SK-N-MC (cell line): Measurements from ENCODE around the gene CD81.

Experiments
- EZH2 ChIP-seq: fragments of 200-600 bp; sonication (generic); IDR thresholded peaks from one replicate; pipeline ENCODE4 v1.6.1; 2017; ENCODE audit warnings: antibody characterized with exemption
- POLR2AphosphoS5 ChIP-seq: IDR thresholded peaks from 2 replicates; pipeline ENCODE4 v1.6.1; 2012; ENCODE audit warnings: mild to moderate bottlenecking, low read depth, low read length, borderline replicate concordance

DNA sequence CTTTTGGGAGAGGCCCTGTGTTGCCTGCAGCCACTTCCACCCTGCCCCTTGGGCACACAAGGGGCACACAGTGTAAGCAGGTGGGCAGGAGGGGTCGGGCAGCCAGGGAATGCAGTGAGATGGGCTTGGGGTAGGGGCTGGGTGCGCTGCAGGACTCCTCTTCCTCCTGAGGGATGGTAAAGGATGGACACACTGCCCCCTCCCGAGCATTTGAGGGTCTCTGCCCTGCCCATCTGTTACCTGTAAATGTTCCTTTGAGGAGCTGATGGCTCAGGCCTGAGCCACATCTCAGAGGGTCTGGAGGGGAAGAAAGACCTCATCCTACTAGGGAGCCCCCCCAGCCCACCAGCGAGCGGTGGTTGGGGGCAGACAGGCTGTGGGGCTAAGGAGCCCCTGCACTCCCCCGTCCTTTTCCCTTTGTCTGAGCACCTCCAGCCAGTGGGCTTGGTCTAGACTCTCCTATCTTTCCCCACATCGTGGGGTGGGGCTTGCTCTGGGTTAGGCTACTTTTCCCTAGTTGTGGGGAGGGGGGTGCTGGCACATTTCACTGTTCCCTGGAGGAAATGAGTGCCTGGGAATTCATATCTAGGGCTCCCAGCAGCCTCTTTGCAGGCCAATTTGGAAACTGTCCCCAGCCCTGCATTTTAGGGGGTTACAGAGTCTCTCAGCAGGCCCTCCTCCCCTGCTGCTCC lies 21.7 kb downstream of the CD81 start:
- TF ChIP-seq EZH2 (no peak), POLR2AphosphoS5 (no peak)
